A549 (cell line): ENCODE data around the gene URI1.

Experiments used
- HDAC2 ChIP-seq: fragments of 200-600 bp; sonication (generic); IDR thresholded peaks from 2 replicates; pipeline ENCODE4 v1.6.1; 2016
- TF ChIP-seq, protein P1 (sequence below): fragments of >200 bp; sonication (Bioruptor Twin); formaldehyde crosslinking; IDR thresholded peaks from 3 replicates; pipeline ENCODE4 v1.5.1; 2016

DNA sequence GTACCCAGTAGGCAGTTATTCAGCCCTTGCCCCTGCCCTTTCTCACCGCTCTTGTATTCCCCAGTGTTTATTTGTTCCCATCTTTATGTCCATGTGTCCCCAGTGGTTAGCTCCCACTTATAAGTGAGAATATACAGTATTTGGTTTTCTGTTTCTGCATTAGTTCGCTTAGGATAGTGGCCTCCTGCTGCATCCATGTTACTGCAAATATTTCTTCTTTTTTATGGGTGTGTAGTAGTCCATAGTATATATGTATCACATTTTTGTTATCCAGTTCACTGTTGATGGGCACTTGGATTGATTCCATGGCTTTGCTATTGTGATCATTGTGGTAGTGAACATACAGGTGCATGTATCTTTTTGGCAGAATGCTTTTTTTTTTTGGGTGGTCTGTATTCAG lies 32.7 kb downstream of the URI1 start:
- no peak for TF ChIP-seq HDAC2
- TF ChIP-seq, protein P1, sequence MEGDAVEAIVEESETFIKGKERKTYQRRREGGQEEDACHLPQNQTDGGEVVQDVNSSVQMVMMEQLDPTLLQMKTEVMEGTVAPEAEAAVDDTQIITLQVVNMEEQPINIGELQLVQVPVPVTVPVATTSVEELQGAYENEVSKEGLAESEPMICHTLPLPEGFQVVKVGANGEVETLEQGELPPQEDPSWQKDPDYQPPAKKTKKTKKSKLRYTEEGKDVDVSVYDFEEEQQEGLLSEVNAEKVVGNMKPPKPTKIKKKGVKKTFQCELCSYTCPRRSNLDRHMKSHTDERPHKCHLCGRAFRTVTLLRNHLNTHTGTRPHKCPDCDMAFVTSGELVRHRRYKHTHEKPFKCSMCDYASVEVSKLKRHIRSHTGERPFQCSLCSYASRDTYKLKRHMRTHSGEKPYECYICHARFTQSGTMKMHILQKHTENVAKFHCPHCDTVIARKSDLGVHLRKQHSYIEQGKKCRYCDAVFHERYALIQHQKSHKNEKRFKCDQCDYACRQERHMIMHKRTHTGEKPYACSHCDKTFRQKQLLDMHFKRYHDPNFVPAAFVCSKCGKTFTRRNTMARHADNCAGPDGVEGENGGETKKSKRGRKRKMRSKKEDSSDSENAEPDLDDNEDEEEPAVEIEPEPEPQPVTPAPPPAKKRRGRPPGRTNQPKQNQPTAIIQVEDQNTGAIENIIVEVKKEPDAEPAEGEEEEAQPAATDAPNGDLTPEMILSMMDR, result no peak
